Stimulated activated CD4-positive, alpha-beta T cell treated with anti-CD3 and anti-CD28 coated beads, Interleukin-12 subunit alpha, Interleukin-12 subunit beta, amount 100 ng/mL, for 48 hours (primary cell): ENCODE results near the gene GADD45B.
"Not testable (repeated sequence)": the region's sequence is repeated elsewhere in the genome, so short reads cannot be mapped to it uniquely, and the experiment has no call there.

Experiments
- DNase-seq, 3 donors: peaks; one replicate each; pipeline ENCODE4 v3.0.0-alpha.2; 2020; ENCODE audit warnings: low read depth in 2 of 3, low spot score in 1 of 3

GADD45B gene

GRCh38 chr19:2443785-2444182 lies 32.1 kb upstream of the GADD45B start:
- DNase-seq: no peak

- no peak for DNase-seq
Observed at GRCh38 chr19:2444251-2445002, 31.5 kb upstream of the GADD45B start.

GRCh38 chr19:2446381-2446780 lies 29.5 kb upstream of the GADD45B start:
- DNase-seq: no peak

GRCh38 chr19:2449019-2449418 lies 26.9 kb upstream of the GADD45B start:
- DNase-seq: no peak

- no peak for DNase-seq
Observed at GRCh38 chr19:2451138-2451537, 24.8 kb upstream of the GADD45B start.

- no peak for DNase-seq
Observed at GRCh38 chr19:2451741-2452140, 24.2 kb upstream of the GADD45B start.

- DNase-seq: no peak
Observed at GRCh38 chr19:2453431-2454025, 22.4 kb upstream of the GADD45B start.

GRCh38 chr19:2454199-2454961 lies 21.5 kb upstream of the GADD45B start:
- DNase-seq: no peak

- no peak for DNase-seq
Observed at GRCh38 chr19:2454962-2455850, 20.7 kb upstream of the GADD45B start.

GRCh38 chr19:2455851-2456570 lies 19.9 kb upstream of the GADD45B start:
- peak in 2 of 3 donors; percentile 30 to 37 for DNase-seq

- DNase-seq: no peak
Observed at GRCh38 chr19:2457394-2458037, 18.4 kb upstream of the GADD45B start.

- DNase-seq: no peak
Observed at GRCh38 chr19:2458054-2458453, 17.9 kb upstream of the GADD45B start.

GRCh38 chr19:2458776-2459175 lies 17.2 kb upstream of the GADD45B start:
- not testable (repeated sequence) for DNase-seq

- DNase-seq: no peak
Observed at GRCh38 chr19:2460245-2460644, 15.7 kb upstream of the GADD45B start.

GRCh38 chr19:2461751-2462634 lies 13.9 kb upstream of the GADD45B start:
- peak; percentile 53 to 70 (median 65) for DNase-seq

GRCh38 chr19:2462635-2463421 lies 13.1 kb upstream of the GADD45B start:
- no peak for DNase-seq

- not testable (repeated sequence) for DNase-seq
Observed at GRCh38 chr19:2463694-2464093, 12.2 kb upstream of the GADD45B start.

GRCh38 chr19:2464389-2464788 lies 11.5 kb upstream of the GADD45B start:
- DNase-seq: no peak
